Transverse colon (tissue), 4 donors: ENCODE data around the gene PLAGL1.

Experiments used
- CTCF ChIP-seq, 5 experiments: fragments of 200-600 bp in 3 of 5; fragments of 450-650 bp in 2 of 5; sonication (generic) in 3 of 5; IDR thresholded peaks; 1 replicate in 2 of 5; 2 replicates in 3 of 5; pipeline ENCODE4 v1.5.1; 2016 to 2017; ENCODE audit warnings: antibody characterized with exemption in 5 of 5, inconsistent platforms in 3 of 5, mild to moderate bottlenecking in 2 of 5, moderate library complexity in 1 of 5
- POLR2A ChIP-seq: fragments of 450-650 bp; IDR thresholded peaks from one replicate; pipeline ENCODE4 v1.6.1; 2016; ENCODE audit warnings: antibody characterized with exemption, mild to moderate bottlenecking, moderate library complexity
- POLR2AphosphoS5 ChIP-seq, 3 donors: sonication (generic); formaldehyde crosslinking; IDR thresholded peaks; one replicate each; pipeline ENCODE4 v1.6.1; 2016; ENCODE audit warnings: antibody characterized with exemption in 3 of 3

- no peak for TF ChIP-seq CTCF (IDR thresholded peaks at IDR 0.05)
- TF ChIP-seq POLR2AphosphoS5 (IDR thresholded peaks at IDR 0.05), result no peak
- no peak for TF ChIP-seq POLR2A
Observed at GRCh38 chr6:143961066-143961465, 47.0 kb downstream of the PLAGL1 start.
